ENCODE data around the gene CEP72. TPM values are rescaled to one million over a fixed set of nuclear protein-coding genes. Genes with fewer than 3 reads are reported as not detected.

CEP72 gene
- total and polyA plus RNA-seq, 11 donors: 0.58 to 4.1 (median 1.6) TPM

DNA sequence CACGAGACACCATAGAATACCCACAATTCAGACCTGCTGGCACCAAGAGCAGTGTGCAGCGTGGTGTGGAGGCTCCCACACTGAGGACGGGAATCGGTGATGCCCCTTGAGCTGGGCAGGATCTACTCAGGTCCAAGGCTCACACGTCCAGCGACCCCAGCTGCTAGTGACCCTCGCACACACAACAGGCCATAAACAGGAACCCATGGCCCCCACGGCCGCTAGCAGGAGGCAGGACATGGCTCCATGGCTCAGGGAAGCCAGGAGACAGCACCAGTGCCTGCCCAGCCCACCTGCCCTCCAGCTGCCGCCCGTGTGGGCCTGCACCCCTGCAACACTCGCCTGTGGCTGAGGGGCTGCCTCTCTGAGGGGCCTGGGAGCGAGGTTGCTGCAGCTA is 44.5 kb upstream of the CEP72 start:
- intact Hi-C loops (cut with DNase I): no loop called here
- H3K9me3 ChIP-seq: no peaks in the 10 kb centered on the region
- no peak for DNase-seq
- H3K4me1 ChIP-seq: no peaks in the 10 kb centered on the region
- TF ChIP-seq POLR2A (IDR thresholded peaks at IDR 0.05): no peak
- TF ChIP-seq, protein P1, sequence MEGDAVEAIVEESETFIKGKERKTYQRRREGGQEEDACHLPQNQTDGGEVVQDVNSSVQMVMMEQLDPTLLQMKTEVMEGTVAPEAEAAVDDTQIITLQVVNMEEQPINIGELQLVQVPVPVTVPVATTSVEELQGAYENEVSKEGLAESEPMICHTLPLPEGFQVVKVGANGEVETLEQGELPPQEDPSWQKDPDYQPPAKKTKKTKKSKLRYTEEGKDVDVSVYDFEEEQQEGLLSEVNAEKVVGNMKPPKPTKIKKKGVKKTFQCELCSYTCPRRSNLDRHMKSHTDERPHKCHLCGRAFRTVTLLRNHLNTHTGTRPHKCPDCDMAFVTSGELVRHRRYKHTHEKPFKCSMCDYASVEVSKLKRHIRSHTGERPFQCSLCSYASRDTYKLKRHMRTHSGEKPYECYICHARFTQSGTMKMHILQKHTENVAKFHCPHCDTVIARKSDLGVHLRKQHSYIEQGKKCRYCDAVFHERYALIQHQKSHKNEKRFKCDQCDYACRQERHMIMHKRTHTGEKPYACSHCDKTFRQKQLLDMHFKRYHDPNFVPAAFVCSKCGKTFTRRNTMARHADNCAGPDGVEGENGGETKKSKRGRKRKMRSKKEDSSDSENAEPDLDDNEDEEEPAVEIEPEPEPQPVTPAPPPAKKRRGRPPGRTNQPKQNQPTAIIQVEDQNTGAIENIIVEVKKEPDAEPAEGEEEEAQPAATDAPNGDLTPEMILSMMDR (IDR thresholded peaks at IDR 0.05): no peak
- peaks cover 9 to 60% (median 27%) of the 10 kb centered on the region in 9 donors for H3K27me3 ChIP-seq
- WGBS, 4 donors: 68 to 85% (median 76%) methylated on average over 6 to 13 of the region's 13 CpGs
- peak in 1 of 4 donors; percentile 22 for ATAC-seq
- no peak overlapping the region for H3K4me3 ChIP-seq
- H3K36me3 ChIP-seq: no peaks in the 10 kb centered on the region
- no peak overlapping the region for H3K27ac ChIP-seq

DNA sequence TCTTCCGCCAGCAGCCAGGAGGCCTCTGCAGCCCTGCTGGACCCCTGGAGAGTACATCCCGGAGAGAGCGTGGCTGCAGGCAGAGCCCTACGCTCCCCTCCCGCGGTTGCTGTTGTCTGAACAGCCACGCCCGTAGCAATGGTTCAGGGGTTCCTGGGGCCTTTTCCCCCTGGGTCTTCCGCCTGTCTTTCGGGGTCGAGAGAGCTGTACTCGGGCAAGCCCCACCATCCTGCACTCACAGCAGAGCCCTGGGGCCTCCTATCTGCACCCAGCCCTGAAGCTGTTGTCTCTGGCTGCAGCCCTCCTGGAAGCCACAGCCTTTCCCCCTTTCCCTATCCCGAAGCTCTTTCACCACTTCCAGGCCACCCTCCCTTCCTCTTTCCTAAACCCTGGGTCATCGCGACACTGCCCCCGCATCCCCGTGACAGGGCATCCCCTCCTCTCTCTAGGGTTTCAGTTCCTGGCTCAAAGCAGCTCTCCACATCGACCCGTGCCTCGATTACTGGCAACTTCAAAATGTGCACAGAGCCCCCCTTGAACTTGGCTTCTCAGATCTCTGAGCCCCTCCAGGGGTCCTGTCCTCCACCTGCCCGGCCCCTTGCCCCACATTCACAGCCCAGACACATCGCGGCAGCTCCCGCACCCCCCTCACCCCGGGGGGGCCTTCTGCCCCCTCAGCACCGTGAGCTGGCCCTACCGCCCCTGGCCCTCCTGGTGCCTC is 43.9 kb upstream of the CEP72 start:
- TF ChIP-seq POLR2A (IDR thresholded peaks at IDR 0.05): no peak
- TF ChIP-seq, protein P1 (IDR thresholded peaks at IDR 0.05): no peak
- Histone ChIP-seq H3K9me3 (no peaks in the 10 kb centered on the region), H3K4me3 (no peak overlapping the region), H3K27me3 (peaks cover 9 to 62% (median 27%) of the 10 kb centered on the region in 9 donors), H3K27ac (no peak overlapping the region), H3K4me1 (no peaks in the 10 kb centered on the region), H3K36me3 (no peaks in the 10 kb centered on the region)
- WGBS, 4 donors: 55 to 68% (median 62%) methylated on average over 24 to 27 of the region's 27 CpGs
- intact Hi-C loops (cut with DNase I): no loop called here
- DNase-seq: no peak
- peak in 1 of 4 donors; percentile 39 for ATAC-seq

DNA sequence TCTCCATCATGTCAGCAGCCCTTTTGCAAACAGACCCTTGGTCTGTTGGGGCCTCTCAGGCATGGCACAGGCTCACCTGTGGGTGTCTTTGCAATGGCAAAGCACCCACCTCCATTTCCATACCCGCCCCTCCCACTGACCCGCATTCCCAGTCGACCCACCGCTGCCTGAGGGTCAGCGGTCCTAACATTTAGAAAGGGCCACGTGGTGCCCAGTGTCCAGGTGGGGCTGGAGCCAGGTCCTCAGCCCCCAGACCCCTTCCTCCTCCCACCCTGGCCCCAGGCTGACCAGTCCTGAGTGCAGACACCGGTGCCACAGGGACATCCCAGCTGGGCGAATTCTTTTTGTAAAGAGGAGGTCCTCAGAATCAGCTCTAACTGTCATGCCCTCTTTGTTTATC is 43.3 kb upstream of the CEP72 start:
- no peak for ATAC-seq
- intact Hi-C loops (cut with DNase I): no loop called here
- peak in 1 of 5 donors; percentile 11 for DNase-seq
- Histone ChIP-seq H3K4me1 (no peaks in the 10 kb centered on the region), H3K36me3 (no peaks in the 10 kb centered on the region), H3K27me3 (peaks cover 9 to 68% (median 29%) of the 10 kb centered on the region in 9 donors), H3K9me3 (no peaks in the 10 kb centered on the region), H3K4me3 (no peak overlapping the region), H3K27ac (no peak overlapping the region)
- TF ChIP-seq, protein P1 (IDR thresholded peaks at IDR 0.05): no peak
- no peak for TF ChIP-seq POLR2A (IDR thresholded peaks at IDR 0.05)
- WGBS, 4 donors: 74 to 84% (median 82%) methylated on average over 8 of the region's 8 CpGs

DNA sequence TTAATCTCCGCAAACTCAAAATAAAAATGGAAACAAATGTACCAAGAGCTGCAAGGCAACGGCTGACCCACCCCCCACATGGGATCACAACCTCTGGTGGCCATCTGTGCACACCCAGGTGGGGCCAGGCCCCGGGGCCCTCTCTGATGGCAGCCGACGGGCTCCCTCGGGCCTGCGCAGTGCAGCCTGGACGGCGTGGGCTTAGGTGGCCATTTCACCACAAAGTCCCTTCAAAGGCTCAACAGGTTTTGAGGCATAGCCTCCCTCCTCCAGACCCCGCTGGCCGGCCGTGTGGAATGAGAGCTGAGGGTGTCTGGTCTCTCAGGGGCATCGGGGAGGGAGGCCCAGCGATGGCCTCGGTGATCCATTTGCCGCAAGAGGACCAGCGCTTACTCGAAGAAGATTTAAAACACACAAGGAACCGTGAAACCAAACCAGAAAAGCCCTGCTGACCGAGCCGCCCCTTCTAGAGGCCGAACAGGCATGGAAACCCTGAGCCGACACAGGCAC is 42.7 kb upstream of the CEP72 start:
- H3K36me3 ChIP-seq: no peaks in the 10 kb centered on the region
- TF ChIP-seq, protein P1 (IDR thresholded peaks at IDR 0.05): no peak
- TF ChIP-seq POLR2A (IDR thresholded peaks at IDR 0.05): no peak
- 80 to 87% (median 86%) methylated on average over 22 to 23 of the region's 23 CpGs for WGBS, 4 donors

More for the DNA sequence above, 42.7 kb upstream of the CEP72 start:
- DNase-seq (no peak), ATAC-seq (no peak)
- H3K4me3 ChIP-seq: no peak overlapping the region
- intact Hi-C loops (cut with DNase I): no loop called here
- peaks cover 9 to 71% (median 32%) of the 10 kb centered on the region in 9 donors for H3K27me3 ChIP-seq
- H3K27ac ChIP-seq: no peak overlapping the region
- no peaks in the 10 kb centered on the region for H3K9me3 ChIP-seq
- no peaks in the 10 kb centered on the region for H3K4me1 ChIP-seq

Data from heart left ventricle (tissue), 16 donors.